Kidney glomerular epithelial cell (primary cell): ENCODE measurements around the gene RIN1.
A peak's percentile ranks its signal among the peaks of the same experiment; 100 is the strongest.

ENCODE experiments used
- DNase-seq: peaks from one replicate; lab custom pipeline; 2025; lab: John Stamatoyannopoulos, UW

The RIN1 gene

DNA sequence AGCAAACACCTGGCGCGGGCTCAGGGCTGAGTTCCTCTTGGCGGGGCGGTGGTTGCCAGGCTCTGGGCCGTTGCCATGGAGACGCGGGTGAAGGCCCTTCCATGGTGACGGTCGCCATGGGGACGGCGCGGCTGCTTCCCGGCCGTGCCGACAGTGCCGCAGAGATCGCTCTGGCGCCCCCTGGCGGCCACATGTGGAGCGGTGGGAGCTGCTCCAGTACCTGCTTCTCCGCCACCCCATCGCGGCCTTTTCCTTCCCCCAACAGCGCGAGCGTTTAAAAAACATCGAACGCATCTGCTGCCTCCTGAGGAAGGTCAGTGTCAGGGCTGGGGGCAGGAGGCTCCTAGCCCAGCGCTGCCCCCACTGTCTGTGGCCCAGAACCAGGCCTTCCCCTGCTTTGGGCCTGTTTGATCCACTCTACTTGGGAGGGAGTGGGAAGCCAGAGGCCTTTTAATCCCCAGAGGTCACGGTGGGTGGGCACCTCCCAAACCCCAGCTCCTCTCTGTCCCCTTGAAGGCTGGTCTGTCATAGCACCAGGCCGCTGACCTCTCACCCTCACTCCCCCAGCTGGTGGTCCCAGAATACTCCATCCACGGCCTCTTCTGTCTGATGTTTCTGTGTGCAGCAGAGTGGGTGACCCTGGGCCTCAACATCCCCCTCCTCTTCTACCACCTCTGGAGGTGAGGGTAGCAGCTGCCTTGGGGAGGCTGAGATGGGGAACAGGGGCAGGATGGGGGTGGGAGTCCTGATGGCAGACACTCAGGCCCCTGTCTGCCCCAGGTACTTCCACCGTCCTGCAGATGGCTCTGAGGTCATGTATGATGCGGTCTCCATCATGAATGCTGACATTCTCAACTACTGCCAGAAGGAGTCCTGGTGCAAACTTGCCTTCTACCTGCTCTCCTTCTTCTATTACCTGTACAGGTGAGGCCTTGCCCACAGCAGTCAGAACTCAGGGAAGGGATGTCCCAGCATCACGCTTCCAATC is 53.5 kb downstream of the RIN1 start:
- peak; percentile 93 for DNase-seq
